Stimulated activated memory B cell treated with anti-CD40 and anti-IgM and Interleukin-4, amounts not matched to agents 10 μg/mL and 1 μg/mL and 100 μg/mL, for 72 hours (primary cell): Measurements from ENCODE around the gene EHHADH.
A peak's percentile ranks its signal among the peaks of the same experiment; 100 is the strongest.

ENCODE experiments used
- ATAC-seq: fragments of 150-1000 bp; cut with Tn5 transposase; 2 replicates; pipeline ENCODE4 v1.10.0; 2021
- H3K27ac Mint-ChIP-seq: one replicate; pipeline ENCODE4 v1.8.0; 2022; ENCODE audit warnings: mild to moderate bottlenecking, mixed read lengths
- H3K27me3 Mint-ChIP-seq: one replicate; pipeline ENCODE4 v1.8.0; 2022; ENCODE audit warnings: mixed read lengths
- H3K36me3 Mint-ChIP-seq: one replicate; pipeline ENCODE4 v1.8.0; 2022; ENCODE audit warnings: mixed read lengths
- H3K4me1 Mint-ChIP-seq: one replicate; pipeline ENCODE4 v1.8.0; 2022; ENCODE audit warnings: mixed read lengths
- H3K4me3 Mint-ChIP-seq: one replicate; pipeline ENCODE4 v1.8.0; 2022; ENCODE audit warnings: mild to moderate bottlenecking, moderate library complexity, mixed read lengths
- H3K9me3 Mint-ChIP-seq: one replicate; pipeline ENCODE4 v1.8.0; 2022; ENCODE audit warnings: mixed read lengths

EHHADH gene

GRCh38 chr3:185176750-185177359 lies 77.0 kb downstream of the EHHADH start:
- Mint-ChIP-seq H3K27ac (no peak overlapping the region), H3K9me3 (no peaks in the 10 kb centered on the region), H3K27me3 (no peaks in the 10 kb centered on the region), H3K4me3 (no peak overlapping the region), H3K4me1 (peaks cover 12% of the 10 kb centered on the region), H3K36me3 (no peaks in the 10 kb centered on the region)
- ATAC-seq: no peak

GRCh38 chr3:185175370-185175987 lies 78.4 kb downstream of the EHHADH start:
- peak; percentile 86 for ATAC-seq
- H3K4me1 Mint-ChIP-seq: peaks cover 12% of the 10 kb centered on the region
- no peaks in the 10 kb centered on the region for H3K27me3 Mint-ChIP-seq
- no peaks in the 10 kb centered on the region for H3K36me3 Mint-ChIP-seq
- peak overlapping the region; percentile 76 for H3K4me3 Mint-ChIP-seq
- no peaks in the 10 kb centered on the region for H3K9me3 Mint-ChIP-seq
- peak overlapping the region; percentile 84 for H3K27ac Mint-ChIP-seq

GRCh38 chr3:185172086-185173049 lies 81.5 kb downstream of the EHHADH start:
- ATAC-seq: no peak
- Mint-ChIP-seq H3K9me3 (no peaks in the 10 kb centered on the region), H3K36me3 (no peaks in the 10 kb centered on the region), H3K27me3 (peaks cover 7% of the 10 kb centered on the region), H3K27ac (no peak overlapping the region), H3K4me1 (peaks cover 12% of the 10 kb centered on the region), H3K4me3 (no peak overlapping the region)

- no peak for ATAC-seq
- peaks cover 47% of the 10 kb centered on the region for H3K27me3 Mint-ChIP-seq
- no peaks in the 10 kb centered on the region for H3K4me1 Mint-ChIP-seq
- no peaks in the 10 kb centered on the region for H3K9me3 Mint-ChIP-seq
- H3K36me3 Mint-ChIP-seq: no peaks in the 10 kb centered on the region
- no peak overlapping the region for H3K27ac Mint-ChIP-seq
- H3K4me3 Mint-ChIP-seq: no peak overlapping the region
Measured at GRCh38 chr3:185164428-185165217, 89.2 kb downstream of the EHHADH start.

GRCh38 chr3:185162634-185163033 lies 91.2 kb downstream of the EHHADH start:
- Mint-ChIP-seq H3K27ac (no peak overlapping the region), H3K4me1 (no peaks in the 10 kb centered on the region), H3K36me3 (no peaks in the 10 kb centered on the region), H3K9me3 (no peaks in the 10 kb centered on the region), H3K4me3 (no peak overlapping the region), H3K27me3 (peaks cover 51% of the 10 kb centered on the region)
- no peak for ATAC-seq

GRCh38 chr3:185161761-185162160 lies 92.1 kb downstream of the EHHADH start:
- H3K4me3 Mint-ChIP-seq: no peak overlapping the region
- no peak for ATAC-seq
- no peak overlapping the region for H3K27ac Mint-ChIP-seq
- H3K36me3 Mint-ChIP-seq: no peaks in the 10 kb centered on the region
- H3K9me3 Mint-ChIP-seq: no peaks in the 10 kb centered on the region
- H3K27me3 Mint-ChIP-seq: peaks cover 46% of the 10 kb centered on the region
- no peaks in the 10 kb centered on the region for H3K4me1 Mint-ChIP-seq

GRCh38 chr3:185157347-185157746 lies 96.5 kb downstream of the EHHADH start:
- no peaks in the 10 kb centered on the region for H3K36me3 Mint-ChIP-seq
- no peak overlapping the region for H3K4me3 Mint-ChIP-seq
- H3K27ac Mint-ChIP-seq: no peak overlapping the region
- H3K9me3 Mint-ChIP-seq: no peaks in the 10 kb centered on the region
- peaks cover 7% of the 10 kb centered on the region for H3K4me1 Mint-ChIP-seq
- peaks cover 18% of the 10 kb centered on the region for H3K27me3 Mint-ChIP-seq
- ATAC-seq: no peak

GRCh38 chr3:185155678-185156077 lies 98.2 kb downstream of the EHHADH start:
- Mint-ChIP-seq H3K36me3 (no peaks in the 10 kb centered on the region), H3K27ac (no peak overlapping the region), H3K27me3 (peaks cover 9% of the 10 kb centered on the region), H3K9me3 (no peaks in the 10 kb centered on the region), H3K4me3 (no peak overlapping the region), H3K4me1 (peaks cover 13% of the 10 kb centered on the region)
- no peak for ATAC-seq

GRCh38 chr3:185153861-185154629 lies 99.8 kb downstream of the EHHADH start:
- ATAC-seq: peak; percentile 3
- no peaks in the 10 kb centered on the region for H3K9me3 Mint-ChIP-seq
- H3K36me3 Mint-ChIP-seq: no peaks in the 10 kb centered on the region
- H3K27me3 Mint-ChIP-seq: peaks cover 5% of the 10 kb centered on the region
- H3K4me3 Mint-ChIP-seq: no peak overlapping the region
- peaks cover 13% of the 10 kb centered on the region for H3K4me1 Mint-ChIP-seq
- no peak overlapping the region for H3K27ac Mint-ChIP-seq

GRCh38 chr3:185153171-185153771 lies 100.6 kb downstream of the EHHADH start:
- H3K27me3 Mint-ChIP-seq: no peaks in the 10 kb centered on the region
- H3K27ac Mint-ChIP-seq: no peak overlapping the region
- peak overlapping the region; percentile 83 for H3K4me3 Mint-ChIP-seq
- no peaks in the 10 kb centered on the region for H3K9me3 Mint-ChIP-seq
- peaks cover 13% of the 10 kb centered on the region for H3K4me1 Mint-ChIP-seq
- peak; percentile 9 for ATAC-seq
- H3K36me3 Mint-ChIP-seq: no peaks in the 10 kb centered on the region

- no peaks in the 10 kb centered on the region for H3K27me3 Mint-ChIP-seq
- no peak within 1 kb of the TSS for H3K27ac Mint-ChIP-seq
- H3K4me1 Mint-ChIP-seq: peaks cover 13% of the 10 kb centered on the region
- H3K9me3 Mint-ChIP-seq: no peaks in the 10 kb centered on the region
- peak within 1 kb of the TSS; percentile 83 for H3K4me3 Mint-ChIP-seq
- ATAC-seq: peak; percentile 58
- no peaks in the 10 kb centered on the region for H3K36me3 Mint-ChIP-seq
Measured at GRCh38 chr3:185152410-185153170, 101.3 kb downstream of the EHHADH start, which contains the start of gene C3orf70. Gene C3orf70, minus strand, starts transcription at chr3:185153060. Its CDS starts 237 bp downstream, at chr3:185152823.

GRCh38 chr3:185151964-185152409 lies 101.9 kb downstream of the EHHADH start:
- no peaks in the 10 kb centered on the region for H3K27me3 Mint-ChIP-seq
- no peaks in the 10 kb centered on the region for H3K36me3 Mint-ChIP-seq
- no peak for ATAC-seq
- peaks cover 13% of the 10 kb centered on the region for H3K4me1 Mint-ChIP-seq
- H3K4me3 Mint-ChIP-seq: peak overlapping the region; percentile 74
- no peaks in the 10 kb centered on the region for H3K9me3 Mint-ChIP-seq
- H3K27ac Mint-ChIP-seq: no peak overlapping the region
